GM12878 (cell line): ENCODE measurements around the gene TEKT5. TPM values are rescaled to one million over a fixed set of nuclear protein-coding genes. Genes with fewer than 3 reads are reported as not detected.

ENCODE experiments used
- ATAC-seq: fragments of 200-7000 bp; cut with Tn5 transposase; 3 replicates; pipeline ENCODE4 v1.9.1; 2020; ENCODE audit warnings: mild to moderate bottlenecking, moderate library complexity
- BruUV-seq: library from RNA; stranded (reverse); fragments of 400-500 nt; replicated peaks from 2 replicates; lab custom pipeline; 2021; lab: Mats Ljungman, UMichigan
- CTCF ChIA-PET: fragments of 300-600 bp; sonication (Branson Sonifier 250); formaldehyde crosslinking; extraction: SDS; loops from one replicate; lab custom pipeline; 2021; ENCODE audit warnings: inconsistent platforms; lab: Yijun Ruan, JAX
- POLR2A ChIA-PET: fragments of 350-600 bp; formaldehyde crosslinking; extraction: SDS; loops from one replicate; lab custom pipeline; 2021; ENCODE audit warnings: inconsistent platforms; lab: Charles Lee
- RAD21 ChIA-PET: fragments of 300-600 bp; sonication (Branson Sonifier 250); formaldehyde crosslinking; loops from one replicate; lab custom pipeline; 2023; ENCODE audit warnings: antibody characterized with exemption; ENCODE audit not compliant: unreplicated experiment; lab: Charles Lee
- SMC1A ChIA-PET: fragments of 300-600 bp; sonication (Branson Sonifier 250); formaldehyde crosslinking; loops from one replicate; lab custom pipeline; 2023; ENCODE audit not compliant: unreplicated experiment, uncharacterized antibody; lab: Charles Lee
- DNase-seq: peaks from one replicate; pipeline ENCODE4 v3.0.0-alpha.2; 2011; ENCODE audit warnings: low read depth, low spot score
- FAIRE-seq: peaks from 3 replicates; lab custom pipeline; 2011; peaks lifted over from hg19 to GRCh38; lab: Jason Lieb, UNC
- H2AFZ ChIP-seq: 2 replicates; pipeline ENCODE4 v1.6.0; 2011; ENCODE audit warnings: low read depth, low read length, control low read depth; ENCODE audit not compliant: control insufficient read depth
- H3K27ac ChIP-seq: 2 replicates; pipeline ENCODE4 v1.5.1; 2011; ENCODE audit warnings: control low read depth; ENCODE audit not compliant: control insufficient read depth, insufficient read depth
- H3K27me3 ChIP-seq, 2 experiments: replicated peaks in 1 of 2; 2 replicates each; pipeline versions ENCODE4 v1.6.0 to v1.6.1; 2011; ENCODE audit warnings: low read length in 1 of 2; ENCODE audit not compliant: control insufficient read depth in 2 of 2, insufficient read depth in 2 of 2
- H3K36me3 ChIP-seq, 2 experiments: 2 replicates each; pipeline ENCODE4 v1.5.1; 2011; ENCODE audit warnings: low read length in 1 of 2; ENCODE audit not compliant: control insufficient read depth in 2 of 2, insufficient read depth in 2 of 2
- H3K4me1 ChIP-seq: 2 replicates; pipeline ENCODE4 v1.6.1; 2011; ENCODE audit warnings: mild to moderate bottlenecking, low read length, moderate library complexity, mixed read lengths; ENCODE audit not compliant: control insufficient read depth, insufficient read depth
- H3K4me2 ChIP-seq: 2 replicates; pipeline ENCODE4 v1.6.0; 2011; ENCODE audit warnings: control low read depth; ENCODE audit not compliant: control insufficient read depth, insufficient read depth
- H3K4me3 ChIP-seq: fragments of 200-600 bp; sonication (generic); 2 replicates; pipeline ENCODE4 v1.5.1; 2016
- H3K79me2 ChIP-seq: 2 replicates; pipeline ENCODE4 v1.6.0; 2011; ENCODE audit warnings: low read length; ENCODE audit not compliant: control insufficient read depth, insufficient read depth
- H3K9ac ChIP-seq: 2 replicates; pipeline ENCODE4 v1.8.0; 2011; ENCODE audit warnings: low read length, control low read depth, mixed read lengths; ENCODE audit not compliant: control insufficient read depth, insufficient read depth
- H3K9me3 ChIP-seq: replicated peaks from 3 replicates; pipeline ENCODE4 v1.5.1; 2011; ENCODE audit warnings: mild to moderate bottlenecking, low read length; ENCODE audit not compliant: control insufficient read depth, insufficient read depth
- H4K20me1 ChIP-seq: 2 replicates; pipeline ENCODE4 v1.6.0; 2011; ENCODE audit not compliant: control insufficient read depth, insufficient read depth
- BACH1 ChIP-seq: fragments of 450-650 bp; IDR thresholded peaks from 2 replicates; pipeline ENCODE4 v1.6.1; 2017; ENCODE audit warnings: mild to moderate bottlenecking, borderline replicate concordance
- ETV6 ChIP-seq, 2 experiments: fragments of 450-650 bp in 1 of 2; IDR thresholded peaks in 1 of 2; conservative IDR thresholded peaks in 1 of 2; 2 replicates each; pipeline ENCODE4 v1.6.1; 2014; ENCODE audit warnings: antibody characterized with exemption in 1 of 2, borderline replicate concordance in 1 of 2, low read depth in 1 of 2, mild to moderate bottlenecking in 1 of 2, moderate library complexity in 1 of 2
- GABPA ChIP-seq: IDR thresholded peaks from 2 replicates; pipeline ENCODE4 v1.6.1; 2014; ENCODE audit warnings: antibody characterized with exemption, low read depth, mild to moderate bottlenecking, inconsistent platforms
- HDAC6 ChIP-seq: fragments of 200-600 bp; sonication (generic); IDR thresholded peaks from one replicate; pipeline ENCODE4 v1.8.0; 2017; ENCODE audit warnings: antibody characterized with exemption; ENCODE audit not compliant: unreplicated experiment
- JUND ChIP-seq: IDR thresholded peaks from 2 replicates; pipeline ENCODE4 v1.6.1; 2012; ENCODE audit warnings: low read depth, mild to moderate bottlenecking, low read length, improper control_type of control experiment, moderate library complexity
- MTA2 ChIP-seq: fragments of 450-650 bp; IDR thresholded peaks from 2 replicates; pipeline ENCODE4 v1.6.1; 2016; ENCODE audit warnings: low read depth, mild to moderate bottlenecking, moderate library complexity
- RAD51 ChIP-seq: fragments of 450-650 bp; IDR thresholded peaks from 2 replicates; pipeline ENCODE4 v1.6.1; 2016; ENCODE audit warnings: moderate library complexity, mild to moderate bottlenecking, inconsistent platforms
- WGBS: methylation state at CpG from one replicate; pipeline ENCODE4 v1.1.6; 2016; ENCODE audit warnings: low lambda C conversion rate; ENCODE audit not compliant: insufficient replicate concordance, insufficient coverage; ENCODE audit errors: missing lambda C conversion rate; 5-methylcytosine and 5-hydroxymethylcytosine counted together
- in situ Hi-C: fragments of 300-500 bp; cut with MboI; formaldehyde crosslinking; loops from 9 replicates; pipeline ENCODE4 v1.14.3; 2018; ENCODE audit warnings: mixed read lengths
- intact Hi-C: fragments of 100-400 bp; cut with micrococcal nuclease; formaldehyde crosslinking; loops from one replicate; pipeline ENCODE4 v1.14.2; 2022; ENCODE audit not compliant: unreplicated experiment
- polyA plus RNA-seq, 11 experiments: library from polyadenylated mRNA; depleted of rRNA in 4 of 11; unstranded in 6 of 11; stranded (reverse) in 5 of 11; fragments of >200 nt; fragmentation: Nextera tagmentation in 4 of 11; fragmentation: Illumina TruSeq in 1 of 11; extraction: Ambion mirVana in 4 of 11; extraction: Trizol in 1 of 11; gene quantifications; 1 replicate in 1 of 11; 2 replicates in 10 of 11; pipeline versions ENCODE4 v1.2.1 to v1.2.3, GENCODE V29; 2011 to 2016; ENCODE audit warnings: inconsistent platforms in 2 of 11, missing spikeins in 2 of 11, low read depth in 1 of 11
- total RNA-seq, 4 experiments: library from RNA; depleted of rRNA in 3 of 4; stranded (reverse); fragments of >200 nt in 3 of 4; fragmentation: Illumina TruSeq in 1 of 4; extraction: Trizol in 1 of 4; gene quantifications; 2 replicates each; pipeline versions ENCODE4 v1.2.1 to v1.2.3, GENCODE V29; 2013 to 2021
- TF ChIP-seq, protein P1 (sequence below): fragments of 450-650 bp; IDR thresholded peaks from 2 replicates; pipeline ENCODE4 v1.6.1; 2017; ENCODE audit warnings: mild to moderate bottlenecking, moderate library complexity
- TF ChIP-seq, protein P2 (sequence below): fragments of 150-350 bp; IDR thresholded peaks from 2 replicates; pipeline ENCODE4 v1.6.1; 2016; ENCODE audit warnings: low read depth, low read length
- TF ChIP-seq, protein P3 (sequence below): fragments of 450-650 bp; IDR thresholded peaks from 2 replicates; pipeline ENCODE4 v1.6.1; 2016; ENCODE audit warnings: mild to moderate bottlenecking
- TF ChIP-seq, protein P4 (sequence below), 3 experiments: IDR thresholded peaks in 2 of 3; conservative IDR thresholded peaks in 1 of 3; 2 replicates each; pipeline ENCODE4 v1.5.1; 2011; ENCODE audit warnings: low read depth in 3 of 3, low read length in 3 of 3, mild to moderate bottlenecking in 3 of 3, control low read depth in 2 of 3, moderate library complexity in 2 of 3, inconsistent platforms in 1 of 3, mixed read lengths in 1 of 3; ENCODE audit not compliant: control insufficient read depth in 2 of 3, insufficient read depth in 1 of 3; ENCODE audit errors: extremely low read depth in 1 of 3

The TEKT5 gene
- total and polyA plus RNA-seq, 10 of the 15 experiments (the other 5 are each of a cell fraction or from before 2014, with no cell fraction given), result 0.19 to 2.2 (median 0.68) TPM; not detected in 1

DNA sequence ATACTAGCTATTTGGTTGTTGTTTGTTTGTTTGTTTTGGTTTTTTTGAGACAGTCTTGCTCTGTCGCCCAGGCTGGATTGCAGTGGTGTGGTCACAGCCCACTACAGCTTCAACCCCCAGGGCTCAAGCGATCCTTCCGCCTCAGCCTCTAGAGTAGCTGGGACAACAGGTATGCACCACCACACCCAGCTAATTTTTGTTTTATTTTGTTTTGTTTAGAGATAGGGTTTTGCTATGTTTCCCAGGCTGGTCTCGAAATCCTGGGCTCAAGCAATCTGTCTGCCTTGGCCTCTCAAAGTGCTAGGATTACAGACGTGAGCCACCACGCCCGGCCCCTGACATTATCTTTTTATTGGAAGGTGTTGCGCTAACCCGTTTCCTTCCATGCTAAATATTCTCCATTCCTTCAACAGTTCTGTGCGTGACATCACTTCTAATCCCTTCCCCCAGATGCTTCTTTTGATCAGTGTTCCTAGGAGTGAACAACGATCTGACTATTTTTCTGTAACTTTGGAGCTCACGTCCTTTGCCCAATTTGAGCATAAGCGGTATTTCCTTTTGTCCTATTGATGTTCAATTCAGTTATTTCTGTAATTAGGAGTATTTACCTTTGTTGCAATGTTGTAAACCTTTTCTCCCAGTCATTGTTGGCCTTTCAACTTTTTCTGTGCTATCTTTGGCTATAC is 84.1 kb downstream of the TEKT5 start:
- in situ Hi-C loops, result no loop called here
- H3K4me2 ChIP-seq, result no peak overlapping the region
- no peak for TF ChIP-seq HDAC6
- no peak for TF ChIP-seq JUND
- no peak for TF ChIP-seq MTA2
- TF ChIP-seq, protein P1, sequence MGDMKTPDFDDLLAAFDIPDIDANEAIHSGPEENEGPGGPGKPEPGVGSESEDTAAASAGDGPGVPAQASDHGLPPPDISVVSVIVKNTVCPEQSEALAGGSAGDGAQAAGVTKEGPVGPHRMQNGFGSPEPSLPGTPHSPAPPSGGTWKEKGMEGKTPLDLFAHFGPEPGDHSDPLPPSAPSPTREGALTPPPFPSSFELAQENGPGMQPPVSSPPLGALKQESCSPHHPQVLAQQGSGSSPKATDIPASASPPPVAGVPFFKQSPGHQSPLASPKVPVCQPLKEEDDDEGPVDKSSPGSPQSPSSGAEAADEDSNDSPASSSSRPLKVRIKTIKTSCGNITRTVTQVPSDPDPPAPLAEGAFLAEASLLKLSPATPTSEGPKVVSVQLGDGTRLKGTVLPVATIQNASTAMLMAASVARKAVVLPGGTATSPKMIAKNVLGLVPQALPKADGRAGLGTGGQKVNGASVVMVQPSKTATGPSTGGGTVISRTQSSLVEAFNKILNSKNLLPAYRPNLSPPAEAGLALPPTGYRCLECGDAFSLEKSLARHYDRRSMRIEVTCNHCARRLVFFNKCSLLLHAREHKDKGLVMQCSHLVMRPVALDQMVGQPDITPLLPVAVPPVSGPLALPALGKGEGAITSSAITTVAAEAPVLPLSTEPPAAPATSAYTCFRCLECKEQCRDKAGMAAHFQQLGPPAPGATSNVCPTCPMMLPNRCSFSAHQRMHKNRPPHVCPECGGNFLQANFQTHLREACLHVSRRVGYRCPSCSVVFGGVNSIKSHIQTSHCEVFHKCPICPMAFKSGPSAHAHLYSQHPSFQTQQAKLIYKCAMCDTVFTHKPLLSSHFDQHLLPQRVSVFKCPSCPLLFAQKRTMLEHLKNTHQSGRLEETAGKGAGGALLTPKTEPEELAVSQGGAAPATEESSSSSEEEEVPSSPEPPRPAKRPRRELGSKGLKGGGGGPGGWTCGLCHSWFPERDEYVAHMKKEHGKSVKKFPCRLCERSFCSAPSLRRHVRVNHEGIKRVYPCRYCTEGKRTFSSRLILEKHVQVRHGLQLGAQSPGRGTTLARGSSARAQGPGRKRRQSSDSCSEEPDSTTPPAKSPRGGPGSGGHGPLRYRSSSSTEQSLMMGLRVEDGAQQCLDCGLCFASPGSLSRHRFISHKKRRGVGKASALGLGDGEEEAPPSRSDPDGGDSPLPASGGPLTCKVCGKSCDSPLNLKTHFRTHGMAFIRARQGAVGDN, result no peak
- no peak for TF ChIP-seq BACH1
- no peak for TF ChIP-seq GABPA
- TF ChIP-seq, protein P2, sequence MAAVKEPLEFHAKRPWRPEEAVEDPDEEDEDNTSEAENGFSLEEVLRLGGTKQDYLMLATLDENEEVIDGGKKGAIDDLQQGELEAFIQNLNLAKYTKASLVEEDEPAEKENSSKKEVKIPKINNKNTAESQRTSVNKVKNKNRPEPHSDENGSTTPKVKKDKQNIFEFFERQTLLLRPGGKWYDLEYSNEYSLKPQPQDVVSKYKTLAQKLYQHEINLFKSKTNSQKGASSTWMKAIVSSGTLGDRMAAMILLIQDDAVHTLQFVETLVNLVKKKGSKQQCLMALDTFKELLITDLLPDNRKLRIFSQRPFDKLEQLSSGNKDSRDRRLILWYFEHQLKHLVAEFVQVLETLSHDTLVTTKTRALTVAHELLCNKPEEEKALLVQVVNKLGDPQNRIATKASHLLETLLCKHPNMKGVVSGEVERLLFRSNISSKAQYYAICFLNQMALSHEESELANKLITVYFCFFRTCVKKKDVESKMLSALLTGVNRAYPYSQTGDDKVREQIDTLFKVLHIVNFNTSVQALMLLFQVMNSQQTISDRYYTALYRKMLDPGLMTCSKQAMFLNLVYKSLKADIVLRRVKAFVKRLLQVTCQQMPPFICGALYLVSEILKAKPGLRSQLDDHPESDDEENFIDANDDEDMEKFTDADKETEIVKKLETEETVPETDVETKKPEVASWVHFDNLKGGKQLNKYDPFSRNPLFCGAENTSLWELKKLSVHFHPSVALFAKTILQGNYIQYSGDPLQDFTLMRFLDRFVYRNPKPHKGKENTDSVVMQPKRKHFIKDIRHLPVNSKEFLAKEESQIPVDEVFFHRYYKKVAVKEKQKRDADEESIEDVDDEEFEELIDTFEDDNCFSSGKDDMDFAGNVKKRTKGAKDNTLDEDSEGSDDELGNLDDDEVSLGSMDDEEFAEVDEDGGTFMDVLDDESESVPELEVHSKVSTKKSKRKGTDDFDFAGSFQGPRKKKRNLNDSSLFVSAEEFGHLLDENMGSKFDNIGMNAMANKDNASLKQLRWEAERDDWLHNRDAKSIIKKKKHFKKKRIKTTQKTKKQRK, result no peak
- TF ChIP-seq ETV6 (conservative IDR thresholded peaks at IDR 0.05 in 1 of 2, IDR thresholded peaks at IDR 0.05 in 1 of 2; ENCODE audit: borderline replicate concordance in 1 of 2, low read depth in 1 of 2), result no peak
- TF ChIP-seq, protein P3, sequence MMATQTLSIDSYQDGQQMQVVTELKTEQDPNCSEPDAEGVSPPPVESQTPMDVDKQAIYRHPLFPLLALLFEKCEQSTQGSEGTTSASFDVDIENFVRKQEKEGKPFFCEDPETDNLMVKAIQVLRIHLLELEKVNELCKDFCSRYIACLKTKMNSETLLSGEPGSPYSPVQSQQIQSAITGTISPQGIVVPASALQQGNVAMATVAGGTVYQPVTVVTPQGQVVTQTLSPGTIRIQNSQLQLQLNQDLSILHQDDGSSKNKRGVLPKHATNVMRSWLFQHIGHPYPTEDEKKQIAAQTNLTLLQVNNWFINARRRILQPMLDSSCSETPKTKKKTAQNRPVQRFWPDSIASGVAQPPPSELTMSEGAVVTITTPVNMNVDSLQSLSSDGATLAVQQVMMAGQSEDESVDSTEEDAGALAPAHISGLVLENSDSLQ, result no peak
- no peak for TF ChIP-seq RAD51
- TF ChIP-seq, protein P4, sequence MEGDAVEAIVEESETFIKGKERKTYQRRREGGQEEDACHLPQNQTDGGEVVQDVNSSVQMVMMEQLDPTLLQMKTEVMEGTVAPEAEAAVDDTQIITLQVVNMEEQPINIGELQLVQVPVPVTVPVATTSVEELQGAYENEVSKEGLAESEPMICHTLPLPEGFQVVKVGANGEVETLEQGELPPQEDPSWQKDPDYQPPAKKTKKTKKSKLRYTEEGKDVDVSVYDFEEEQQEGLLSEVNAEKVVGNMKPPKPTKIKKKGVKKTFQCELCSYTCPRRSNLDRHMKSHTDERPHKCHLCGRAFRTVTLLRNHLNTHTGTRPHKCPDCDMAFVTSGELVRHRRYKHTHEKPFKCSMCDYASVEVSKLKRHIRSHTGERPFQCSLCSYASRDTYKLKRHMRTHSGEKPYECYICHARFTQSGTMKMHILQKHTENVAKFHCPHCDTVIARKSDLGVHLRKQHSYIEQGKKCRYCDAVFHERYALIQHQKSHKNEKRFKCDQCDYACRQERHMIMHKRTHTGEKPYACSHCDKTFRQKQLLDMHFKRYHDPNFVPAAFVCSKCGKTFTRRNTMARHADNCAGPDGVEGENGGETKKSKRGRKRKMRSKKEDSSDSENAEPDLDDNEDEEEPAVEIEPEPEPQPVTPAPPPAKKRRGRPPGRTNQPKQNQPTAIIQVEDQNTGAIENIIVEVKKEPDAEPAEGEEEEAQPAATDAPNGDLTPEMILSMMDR (IDR thresholded peaks at IDR 0.05 in 2 of 3, conservative IDR thresholded peaks at IDR 0.05 in 1 of 3; ENCODE audit: control insufficient read depth in 2 of 3, extremely low read depth in 1 of 3, insufficient read depth in 1 of 3, low read depth in 3 of 3, low read length in 3 of 3), result no peak

More for the DNA sequence above, 84.1 kb downstream of the TEKT5 start:
- ChIA-PET POLR2A (interaction anchor here (1.0 kb wide), 1 partner anchor 18 kb away, joined by 3 read pairs; no protein-coding TSS in a partner anchor), RAD21 (interaction anchor here (1.4 kb wide), 1 partner anchor 10 kb away, joined by 4 read pairs; no protein-coding TSS in a partner anchor), SMC1A (interaction anchor here (1.0 to 2.3 kb wide), 6 partner anchors 8 to 127 kb away, joined by 3 to 7 read pairs (median 3); no protein-coding TSS in a partner anchor), CTCF (interaction anchor here (0.6 to 1.1 kb wide), 6 partner anchors 10 to 557 kb away, joined by 3 to 5 read pairs (median 4); no protein-coding TSS in a partner anchor)
- FAIRE-seq (no peak), DNase-seq (no peak), ATAC-seq (no peak)
- intact Hi-C loops, result no loop called here
- H3K27me3 ChIP-seq, result no peaks in the 10 kb centered on the region; a peak in 2 of 4 replicates
- no peaks in the 10 kb centered on the region for H3K36me3 ChIP-seq
- no peaks in the 10 kb centered on the region for H3K4me1 ChIP-seq
- H3K27ac ChIP-seq, result no peak overlapping the region
- no peak overlapping the region for H3K4me3 ChIP-seq
- no peaks in the 10 kb centered on the region for H4K20me1 ChIP-seq
- H2AFZ ChIP-seq, result no peak overlapping the region
- no peak overlapping the region for H3K9ac ChIP-seq
- 52% methylated on average over 13 of the region's 13 CpGs for WGBS
- no peaks in the 10 kb centered on the region for H3K79me2 ChIP-seq
- H3K9me3 ChIP-seq, result no peaks in the 10 kb centered on the region
- no TSS peak for BruUV-seq
